Esophagus muscularis mucosa (tissue), 4 donors: ENCODE data around the gene FRMD5. TPM values are rescaled to one million over a fixed set of nuclear protein-coding genes. Genes with fewer than 3 reads are reported as not detected.

ENCODE experiments used
- DNase-seq: peaks from one replicate; pipeline ENCODE4 v3.0.0-alpha.2; 2017; ENCODE audit errors: extremely low spot score
- H3K27ac ChIP-seq, 4 donors: fragments of 200-600 bp; sonication (generic); replicated peaks in 1 of 4; 1 replicate in 3 of 4; 2 replicates in 1 of 4; pipeline ENCODE4 v1.5.1; 2016 to 2019; ENCODE audit warnings: mild to moderate bottlenecking in 1 of 4
- H3K27me3 ChIP-seq, 4 donors: fragments of 200-600 bp; sonication (generic); one replicate each; pipeline versions ENCODE4 v1.5.1 to v1.6.0; 2016 to 2019
- H3K36me3 ChIP-seq, 4 donors: fragments of 200-600 bp; sonication (generic); one replicate each; pipeline ENCODE4 v1.5.1; 2016 to 2019
- H3K4me1 ChIP-seq, 4 donors: fragments of 200-600 bp; sonication (generic); one replicate each; pipeline ENCODE4 v1.5.1; 2016 to 2019
- H3K4me3 ChIP-seq, 4 donors: fragments of 200-600 bp; sonication (generic); 1 replicate in 2 of 4; 2 replicates in 2 of 4; pipeline ENCODE4 v1.5.1; 2016 to 2019; ENCODE audit warnings: mild to moderate bottlenecking in 4 of 4, moderate library complexity in 1 of 4
- H3K9me3 ChIP-seq, 4 donors: fragments of 200-600 bp; sonication (generic); 1 replicate in 3 of 4; 2 replicates in 1 of 4; pipeline ENCODE4 v1.5.1; 2016 to 2019
- EP300 ChIP-seq: sonication (generic); formaldehyde crosslinking; IDR thresholded peaks from one replicate; pipeline ENCODE4 v1.6.1; 2017; ENCODE audit warnings: antibody characterized with exemption
- POLR2A ChIP-seq: fragments of 450-650 bp; IDR thresholded peaks from one replicate; pipeline ENCODE4 v1.6.1; 2017; ENCODE audit warnings: antibody characterized with exemption, moderate library complexity, mild to moderate bottlenecking, low read depth
- POLR2AphosphoS5 ChIP-seq, 2 donors: sonication (generic); formaldehyde crosslinking; IDR thresholded peaks; one replicate each; pipeline ENCODE4 v1.6.1; 2017; ENCODE audit warnings: antibody characterized with exemption in 2 of 2
- WGBS: methylation state at CpG from one replicate; pipeline ENCODE4 v1.1.5; 2018; 5-methylcytosine and 5-hydroxymethylcytosine counted together
- intact Hi-C: fragments of 100-400 bp; cut with DNase I; formaldehyde crosslinking; loops from one replicate; pipeline ENCODE4 v1.15.1; 2023
- total RNA-seq, 4 donors: library from RNA; depleted of rRNA; stranded (reverse); fragments of >200 nt; gene quantifications; one replicate each; pipeline versions ENCODE4 v1.1.0 to v1.2.1, GENCODE V29; 2016
- TF ChIP-seq, protein P1 (sequence below), 3 experiments: fragments of 200-600 bp in 2 of 3; fragments of 450-650 bp in 1 of 3; sonication (generic) in 2 of 3; IDR thresholded peaks; one replicate each; pipeline ENCODE4 v1.5.1; 2017 to 2019; ENCODE audit warnings: antibody characterized with exemption in 3 of 3, mild to moderate bottlenecking in 2 of 3, moderate library complexity in 1 of 3

The FRMD5 gene
- total RNA-seq, 4 donors from 2014 or later = 0.42 to 1.4 (median 0.67) TPM

- no peak for TF ChIP-seq EP300
- TF ChIP-seq, protein P1, sequence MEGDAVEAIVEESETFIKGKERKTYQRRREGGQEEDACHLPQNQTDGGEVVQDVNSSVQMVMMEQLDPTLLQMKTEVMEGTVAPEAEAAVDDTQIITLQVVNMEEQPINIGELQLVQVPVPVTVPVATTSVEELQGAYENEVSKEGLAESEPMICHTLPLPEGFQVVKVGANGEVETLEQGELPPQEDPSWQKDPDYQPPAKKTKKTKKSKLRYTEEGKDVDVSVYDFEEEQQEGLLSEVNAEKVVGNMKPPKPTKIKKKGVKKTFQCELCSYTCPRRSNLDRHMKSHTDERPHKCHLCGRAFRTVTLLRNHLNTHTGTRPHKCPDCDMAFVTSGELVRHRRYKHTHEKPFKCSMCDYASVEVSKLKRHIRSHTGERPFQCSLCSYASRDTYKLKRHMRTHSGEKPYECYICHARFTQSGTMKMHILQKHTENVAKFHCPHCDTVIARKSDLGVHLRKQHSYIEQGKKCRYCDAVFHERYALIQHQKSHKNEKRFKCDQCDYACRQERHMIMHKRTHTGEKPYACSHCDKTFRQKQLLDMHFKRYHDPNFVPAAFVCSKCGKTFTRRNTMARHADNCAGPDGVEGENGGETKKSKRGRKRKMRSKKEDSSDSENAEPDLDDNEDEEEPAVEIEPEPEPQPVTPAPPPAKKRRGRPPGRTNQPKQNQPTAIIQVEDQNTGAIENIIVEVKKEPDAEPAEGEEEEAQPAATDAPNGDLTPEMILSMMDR (IDR thresholded peaks at IDR 0.05) = no peak
- no peak for TF ChIP-seq POLR2AphosphoS5 (IDR thresholded peaks at IDR 0.05)
- TF ChIP-seq POLR2A = no peak
- no peak overlapping the region for H3K4me3 ChIP-seq
- no peaks in the 10 kb centered on the region for H3K36me3 ChIP-seq
- DNase-seq = no peak
- no peaks in the 10 kb centered on the region for H3K27me3 ChIP-seq
- intact Hi-C loops = no loop called here
- 33% methylated on average over 1 of the region's 1 CpG for WGBS
- H3K4me1 ChIP-seq = peaks cover 9 to 13% (median 10%) of the 10 kb centered on the region in 4 donors
- no peaks in the 10 kb centered on the region for H3K9me3 ChIP-seq
- no peak overlapping the region for H3K27ac ChIP-seq
Measured at GRCh38 chr15:43893956-43894355, 301.1 kb downstream of the FRMD5 start.

- H3K4me1 ChIP-seq = peaks cover 6 to 8% (median 7%) of the 10 kb centered on the region in 4 donors
- 92% methylated on average over 3 of the region's 3 CpGs for WGBS
- peaks cover 0 to 9% (median 0%) of the 10 kb centered on the region in 4 donors for H3K27me3 ChIP-seq
- H3K36me3 ChIP-seq = no peaks in the 10 kb centered on the region
- no peak overlapping the region for H3K4me3 ChIP-seq
- intact Hi-C loops = no loop called here
- no peak for DNase-seq
- no peaks in the 10 kb centered on the region for H3K9me3 ChIP-seq
- no peak overlapping the region for H3K27ac ChIP-seq
- TF ChIP-seq POLR2A (no peak), EP300 (no peak), POLR2AphosphoS5 (IDR thresholded peaks at IDR 0.05) (no peak)
- TF ChIP-seq, protein P1 (IDR thresholded peaks at IDR 0.05) = no peak
Measured at GRCh38 chr15:43889042-43889441, 306.0 kb downstream of the FRMD5 start.

DNA sequence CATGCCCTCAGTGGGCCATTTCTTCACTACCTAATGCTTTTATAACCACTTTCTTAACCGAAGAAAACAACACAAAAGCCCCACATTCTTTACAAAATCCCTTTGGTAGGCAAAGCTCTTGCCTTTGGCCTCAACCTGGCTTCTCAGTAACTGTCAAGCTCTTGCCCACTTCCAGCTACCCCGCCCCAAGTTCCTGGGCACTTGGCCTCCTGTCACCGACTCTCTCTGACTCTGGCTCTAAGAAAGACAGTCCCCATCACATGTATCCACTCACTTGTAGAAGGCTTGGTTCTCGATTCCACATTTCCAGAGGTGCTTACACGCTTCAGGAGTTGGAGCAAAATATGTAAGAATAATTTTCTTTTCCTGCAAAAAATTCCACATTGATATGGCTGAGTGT, 307.2 kb downstream of the FRMD5 start:
- Histone ChIP-seq H3K27ac (no peak overlapping the region), H3K4me1 (peaks cover 0 to 3% (median 0%) of the 10 kb centered on the region in 4 donors), H3K9me3 (no peaks in the 10 kb centered on the region), H3K36me3 (no peaks in the 10 kb centered on the region), H3K27me3 (peaks cover 0 to 9% (median 0%) of the 10 kb centered on the region in 4 donors), H3K4me3 (no peak overlapping the region)
- intact Hi-C loops = no loop called here
- WGBS = 90% methylated on average over 5 of the region's 5 CpGs
- no peak for DNase-seq
- no peak for TF ChIP-seq POLR2A
- no peak for TF ChIP-seq EP300
- TF ChIP-seq POLR2AphosphoS5 (IDR thresholded peaks at IDR 0.05) = no peak
- TF ChIP-seq, protein P1 (IDR thresholded peaks at IDR 0.05) = no peak

GRCh38 chr15:43886558-43886957, 308.5 kb downstream of the FRMD5 start:
- 90% methylated on average over 3 of the region's 4 CpGs for WGBS
- Histone ChIP-seq H3K9me3 (no peaks in the 10 kb centered on the region), H3K4me3 (no peak overlapping the region), H3K27me3 (peaks cover 0 to 9% (median 0%) of the 10 kb centered on the region in 4 donors), H3K4me1 (peaks cover 0 to under 1% (median 0%) of the 10 kb centered on the region in 4 donors), H3K27ac (no peak overlapping the region), H3K36me3 (no peaks in the 10 kb centered on the region)
- TF ChIP-seq POLR2AphosphoS5 (IDR thresholded peaks at IDR 0.05) (no peak), EP300 (no peak), POLR2A (no peak)
- TF ChIP-seq, protein P1 (IDR thresholded peaks at IDR 0.05) = no peak
- no peak for DNase-seq
- intact Hi-C loops = no loop called here

DNA sequence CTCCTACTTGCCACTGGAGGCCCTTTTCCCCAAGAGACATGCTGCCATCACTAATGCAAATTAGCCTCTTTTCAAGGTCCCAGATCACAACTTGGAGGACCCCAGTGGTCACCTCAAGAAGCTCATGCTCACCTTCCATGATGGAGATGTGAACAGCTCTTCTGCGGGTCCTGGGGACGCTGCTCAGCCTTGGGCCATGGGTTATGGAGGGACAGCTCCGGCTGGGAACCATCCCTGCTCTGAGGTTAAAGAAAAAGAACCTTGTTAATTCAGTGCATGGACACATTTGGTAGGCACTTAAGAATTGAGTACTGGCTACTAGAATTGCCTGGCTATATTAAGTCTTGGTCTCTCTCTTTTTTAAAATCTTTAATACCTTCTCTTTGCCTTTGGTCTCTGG, 311.5 kb downstream of the FRMD5 start:
- Histone ChIP-seq H3K4me1 (peaks cover 0 to 11% (median 0%) of the 10 kb centered on the region in 4 donors), H3K27ac (no peak overlapping the region), H3K36me3 (no peaks in the 10 kb centered on the region), H3K9me3 (no peaks in the 10 kb centered on the region), H3K27me3 (peaks cover 0 to 9% (median 0%) of the 10 kb centered on the region in 4 donors), H3K4me3 (no peak overlapping the region)
- no peak for TF ChIP-seq POLR2AphosphoS5 (IDR thresholded peaks at IDR 0.05)
- TF ChIP-seq, protein P1 (IDR thresholded peaks at IDR 0.05) = no peak
- TF ChIP-seq POLR2A = no peak
- TF ChIP-seq EP300 = no peak
- DNase-seq = no peak
- intact Hi-C loops = no loop called here
- 100% methylated on average over 3 of the region's 3 CpGs for WGBS
